Mesenchymal stem cell (in vitro differentiated cells and primary cell): ENCODE results near the gene GSTK1.
"Not testable (repeated sequence)": the region's sequence is repeated elsewhere in the genome, so short reads cannot be mapped to it uniquely, and the experiment has no call there.

Source experiments
- DNase-seq: peaks from one replicate; pipeline ENCODE4 v3.0.0-alpha.2; 2013
- H2AFZ ChIP-seq: one replicate; pipeline ENCODE4 v1.6.1; 2013; ENCODE audit warnings: low read depth, mild to moderate bottlenecking, control low read depth, inconsistent platforms, low read length, moderate library complexity
- H2AK5ac ChIP-seq: 2 replicates; pipeline ENCODE4 v1.6.1; 2013; ENCODE audit warnings: low read length, moderate library complexity, mild to moderate bottlenecking, inconsistent platforms; ENCODE audit not compliant: severe bottlenecking
- H2BK120ac ChIP-seq: one replicate; pipeline ENCODE4 v1.6.1; 2013; ENCODE audit warnings: low read depth, mild to moderate bottlenecking, inconsistent platforms, low read length, moderate library complexity
- H2BK12ac ChIP-seq, 2 experiments: one replicate each; pipeline ENCODE4 v1.6.1; 2013; ENCODE audit warnings: inconsistent platforms in 2 of 2, low read length in 2 of 2, mild to moderate bottlenecking in 2 of 2, moderate library complexity in 2 of 2, control low read depth in 1 of 2
- H2BK15ac ChIP-seq: one replicate; pipeline ENCODE4 v1.6.1; 2013; ENCODE audit warnings: mild to moderate bottlenecking, low read depth, inconsistent platforms; ENCODE audit not compliant: poor library complexity, severe bottlenecking
- H2BK5ac ChIP-seq: 2 replicates; pipeline ENCODE4 v1.6.1; 2013; ENCODE audit warnings: low read depth, mild to moderate bottlenecking, low read length, control low read depth, inconsistent platforms; ENCODE audit not compliant: poor library complexity, severe bottlenecking
- H3K14ac ChIP-seq, 2 experiments: one replicate each; pipeline ENCODE4 v1.6.1; 2013; ENCODE audit warnings: inconsistent platforms in 2 of 2, low read length in 2 of 2, control low read depth in 1 of 2, mild to moderate bottlenecking in 1 of 2, moderate library complexity in 1 of 2
- H3K18ac ChIP-seq, 2 experiments: one replicate each; pipeline ENCODE4 v1.6.1; 2013; ENCODE audit warnings: inconsistent platforms in 2 of 2, low read length in 2 of 2, control low read depth in 1 of 2, low read depth in 1 of 2, mild to moderate bottlenecking in 1 of 2
- H3K23ac ChIP-seq, 2 experiments: one replicate each; pipeline ENCODE4 v1.6.1; 2013; ENCODE audit warnings: inconsistent platforms in 2 of 2, low read length in 2 of 2, mild to moderate bottlenecking in 2 of 2, moderate library complexity in 2 of 2, control low read depth in 1 of 2
- H3K27ac ChIP-seq: 2 replicates; pipeline ENCODE4 v1.5.1; 2013; ENCODE audit warnings: mild to moderate bottlenecking, moderate library complexity, low read length, control low read depth, inconsistent platforms; ENCODE audit not compliant: poor library complexity, severe bottlenecking
- H3K27me3 ChIP-seq, 2 experiments: 2 replicates each; pipeline versions ENCODE4 v1.6.1 to v1.7.0; 2013; ENCODE audit warnings: low read length in 2 of 2, mild to moderate bottlenecking in 2 of 2, moderate library complexity in 2 of 2, control low read depth in 1 of 2, inconsistent platforms in 1 of 2; ENCODE audit not compliant: control insufficient read depth in 1 of 2, insufficient read depth in 1 of 2
- H3K36me3 ChIP-seq, 2 experiments: 2 replicates each; pipeline versions ENCODE4 v1.6.1 to v1.7.0; 2013; ENCODE audit warnings: low read length in 2 of 2, control low read depth in 1 of 2, inconsistent platforms in 1 of 2, low read depth in 1 of 2, mild to moderate bottlenecking in 1 of 2; ENCODE audit not compliant: insufficient read depth in 2 of 2, control insufficient read depth in 1 of 2
- H3K4ac ChIP-seq, 2 experiments: one replicate each; pipeline ENCODE4 v1.6.1; 2013; ENCODE audit warnings: inconsistent platforms in 2 of 2, low read length in 2 of 2, mild to moderate bottlenecking in 2 of 2, moderate library complexity in 2 of 2, control low read depth in 1 of 2, low read depth in 1 of 2
- H3K4me1 ChIP-seq: 2 replicates; pipeline ENCODE4 v1.6.1; 2013; ENCODE audit warnings: low read depth, low read length, control low read depth; ENCODE audit not compliant: control insufficient read depth, insufficient read depth
- H3K4me2 ChIP-seq: 2 replicates; pipeline ENCODE4 v1.6.1; 2013; ENCODE audit warnings: low read length, mild to moderate bottlenecking, inconsistent platforms; ENCODE audit not compliant: poor library complexity, severe bottlenecking
- H3K4me3 ChIP-seq, 2 experiments: 2 replicates each; pipeline versions ENCODE4 v1.5.1 to v1.7.0; 2013; ENCODE audit warnings: low read length in 2 of 2, mild to moderate bottlenecking in 2 of 2, control low read depth in 1 of 2, low read depth in 1 of 2; ENCODE audit not compliant: insufficient read depth in 1 of 2
- H3K79me1 ChIP-seq: replicated peaks from 2 replicates; pipeline ENCODE4 v1.6.1; 2013; ENCODE audit warnings: mild to moderate bottlenecking, control low read depth, low read length, inconsistent platforms; ENCODE audit not compliant: poor library complexity, severe bottlenecking
- H3K9ac ChIP-seq: 2 replicates; pipeline ENCODE4 v1.7.0; 2013; ENCODE audit warnings: mild to moderate bottlenecking, low read length, moderate library complexity
- H3K9me3 ChIP-seq: 2 replicates; pipeline ENCODE4 v1.7.0; 2013; ENCODE audit warnings: mild to moderate bottlenecking, low read length; ENCODE audit not compliant: control insufficient read depth
- H4K8ac ChIP-seq: one replicate; pipeline ENCODE4 v1.6.1; 2013; ENCODE audit warnings: inconsistent platforms, mild to moderate bottlenecking, low read length, moderate library complexity
- H4K91ac ChIP-seq: one replicate; pipeline ENCODE4 v1.6.1; 2013; ENCODE audit warnings: mild to moderate bottlenecking, low read length, inconsistent platforms
- WGBS: methylation state at CpG from one replicate; pipeline ENCODE4 v1.1.7; 2013; ENCODE audit warnings: mixed read lengths; 5-methylcytosine and 5-hydroxymethylcytosine counted together

Gene GSTK1

GRCh38 chr7:143287935-143288826, 24.9 kb downstream of the GSTK1 start, which contains the start of gene CASP2:
TSS of gene CASP2 (plus strand) at chr7:143288351. CDS start at chr7:143288456, 105 bp downstream.
- Histone ChIP-seq H2AFZ (peak within 1 kb of the TSS; percentile 63), H2BK120ac (peak within 1 kb of the TSS; percentile 71), H3K27ac (peak within 1 kb of the TSS; percentile 79), H4K8ac (peak within 1 kb of the TSS; percentile 93), H3K4me1 (peaks cover 19% of the 10 kb centered on the region), H3K9ac (peak within 1 kb of the TSS; percentile 93), H3K14ac (peak within 1 kb of the TSS; percentile 43 to 72), H3K9me3 (no peaks in the 10 kb centered on the region), H3K27me3 (no peaks in the 10 kb centered on the region), H2BK15ac (peak within 1 kb of the TSS; percentile 95), H3K23ac (peak within 1 kb of the TSS in 1 of 2 experiments; percentile 94), H2BK5ac (peak within 1 kb of the TSS; percentile 54), H2BK12ac (peak within 1 kb of the TSS in 1 of 2 experiments; percentile 85), H3K79me1 (peaks cover 8% of the 10 kb centered on the region), H3K36me3 (peaks cover 14 to 21% of the 10 kb centered on the region in 2 experiments), H3K18ac (peak within 1 kb of the TSS; percentile 92 to 94), H3K4me3 (peak within 1 kb of the TSS; percentile 83 to 87), H2AK5ac (peak within 1 kb of the TSS; percentile 72), H3K4me2 (peak within 1 kb of the TSS; percentile 64), H3K4ac (peak within 1 kb of the TSS; percentile 57 to 75), H4K91ac (peak within 1 kb of the TSS; percentile 78)
- 5% methylated on average over 61 of the region's 84 CpGs for WGBS
- DNase-seq = peak; percentile 96

GRCh38 chr7:143288836-143289235, 25.6 kb downstream of the GSTK1 start:
- peaks cover 12% of the 10 kb centered on the region for H3K79me1 ChIP-seq
- no peaks in the 10 kb centered on the region for H3K27me3 ChIP-seq
- no peak overlapping the region for H2AFZ ChIP-seq
- no peak overlapping the region for H2BK5ac ChIP-seq
- peak overlapping the region in 1 of 2 experiments; percentile 65 for H3K4ac ChIP-seq
- H2AK5ac ChIP-seq = peak overlapping the region; percentile 45
- peaks cover 21 to 28% of the 10 kb centered on the region in 2 experiments for H3K36me3 ChIP-seq
- H2BK12ac ChIP-seq = no peak overlapping the region
- no peak overlapping the region for H4K91ac ChIP-seq
- H3K27ac ChIP-seq = peak overlapping the region; percentile 79
- DNase-seq = peak; percentile 42
- peak overlapping the region; percentile 64 for H3K4me2 ChIP-seq
- H3K4me1 ChIP-seq = peaks cover 19% of the 10 kb centered on the region
- H4K8ac ChIP-seq = no peak overlapping the region
- peak overlapping the region; percentile 71 for H2BK120ac ChIP-seq
- WGBS = 0% methylated on average over 8 of the region's 11 CpGs
- H3K9ac ChIP-seq = peak overlapping the region; percentile 93
- no peak overlapping the region for H3K23ac ChIP-seq
- no peak overlapping the region for H2BK15ac ChIP-seq
- no peaks in the 10 kb centered on the region for H3K9me3 ChIP-seq
- H3K14ac ChIP-seq = no peak overlapping the region
- peak overlapping the region; percentile 83 to 87 for H3K4me3 ChIP-seq
- peak overlapping the region in 1 of 2 experiments; percentile 94 for H3K18ac ChIP-seq

GRCh38 chr7:143289421-143289820, 26.2 kb downstream of the GSTK1 start:
- Histone ChIP-seq H3K9ac (peak overlapping the region; percentile 93), H2BK5ac (no peak overlapping the region), H3K4me1 (peaks cover 19% of the 10 kb centered on the region), H3K23ac (no peak overlapping the region), H3K18ac (no peak overlapping the region), H3K4ac (no peak overlapping the region), H3K79me1 (peaks cover 15% of the 10 kb centered on the region), H3K4me3 (peak overlapping the region in 1 of 2 experiments; percentile 87), H2AK5ac (no peak overlapping the region), H3K27ac (peak overlapping the region; percentile 79), H2AFZ (no peak overlapping the region), H3K27me3 (no peaks in the 10 kb centered on the region), H3K4me2 (peak overlapping the region; percentile 64), H3K9me3 (no peaks in the 10 kb centered on the region), H3K36me3 (peaks cover 23 to 34% of the 10 kb centered on the region in 2 experiments), H2BK12ac (no peak overlapping the region), H2BK120ac (no peak overlapping the region), H3K14ac (no peak overlapping the region), H2BK15ac (no peak overlapping the region), H4K91ac (no peak overlapping the region), H4K8ac (no peak overlapping the region)
- 62% methylated on average over 6 of the region's 6 CpGs for WGBS
- DNase-seq = peak; percentile 18

- H3K27me3 ChIP-seq = not testable (repeated sequence)
Measured at GRCh38 chr7:143289888-143290287, 26.6 kb downstream of the GSTK1 start.

More at GRCh38 chr7:143289888-143290287, 26.6 kb downstream of the GSTK1 start:
- not testable (repeated sequence) for H4K8ac ChIP-seq, H3K4ac ChIP-seq, H2BK120ac ChIP-seq, H3K27ac ChIP-seq, H2AFZ ChIP-seq, H4K91ac ChIP-seq, H2BK12ac ChIP-seq, H3K14ac ChIP-seq, H3K18ac ChIP-seq, H2AK5ac ChIP-seq, H3K23ac ChIP-seq, DNase-seq, H2BK15ac ChIP-seq, H3K9me3 ChIP-seq, H2BK5ac ChIP-seq
- peak overlapping the region in 1 of 2 experiments; percentile 87 for H3K4me3 ChIP-seq
- H3K4me2 ChIP-seq = peak overlapping the region; percentile 36
- peaks cover 26 to 38% of the 10 kb centered on the region in 2 experiments for H3K36me3 ChIP-seq
- peak overlapping the region; percentile 93 for H3K9ac ChIP-seq
- peaks cover 15% of the 10 kb centered on the region for H3K79me1 ChIP-seq
- 97% methylated on average over 3 of the region's 4 CpGs for WGBS
- peaks cover 18% of the 10 kb centered on the region for H3K4me1 ChIP-seq
